H9 (cell line): Measurements from ENCODE around the gene MTX3. TPM values are rescaled to one million over a fixed set of nuclear protein-coding genes. Genes with fewer than 3 reads are reported as not detected.

Experiments used
- DNase-seq: peaks from one replicate; pipeline ENCODE4 v3.0.0-alpha.2; 2017
- H2AFZ ChIP-seq: one replicate; pipeline ENCODE4 v1.6.1; 2013; ENCODE audit warnings: mild to moderate bottlenecking, low read length, control low read depth, moderate library complexity
- H2AK5ac ChIP-seq: 2 replicates; pipeline ENCODE4 v1.6.1; 2013; ENCODE audit warnings: low read length, control low read depth, mixed read lengths; ENCODE audit not compliant: insufficient read length
- H2BK120ac ChIP-seq: one replicate; pipeline ENCODE4 v1.6.1; 2013; ENCODE audit warnings: low read depth, mild to moderate bottlenecking, low read length, control low read depth, inconsistent platforms; ENCODE audit not compliant: poor library complexity, severe bottlenecking
- H2BK12ac ChIP-seq: 2 replicates; pipeline ENCODE4 v1.6.1; 2013; ENCODE audit warnings: low read length, control low read depth, mixed read lengths, low read depth; ENCODE audit not compliant: insufficient read length
- H2BK15ac ChIP-seq: 2 replicates; pipeline ENCODE4 v1.6.1; 2013; ENCODE audit warnings: low read depth, low read length, control low read depth
- H2BK20ac ChIP-seq: one replicate; pipeline ENCODE4 v1.6.1; 2013; ENCODE audit warnings: low read depth, mild to moderate bottlenecking, low read length, control low read depth, inconsistent platforms; ENCODE audit not compliant: poor library complexity, severe bottlenecking
- H2BK5ac ChIP-seq: 2 replicates; pipeline ENCODE4 v1.6.1; 2013; ENCODE audit warnings: low read length, control low read depth, mixed read lengths; ENCODE audit not compliant: insufficient read length
- H3K14ac ChIP-seq: 2 replicates; pipeline ENCODE4 v1.6.1; 2013; ENCODE audit warnings: low read length, control low read depth; ENCODE audit not compliant: insufficient read depth
- H3K18ac ChIP-seq: 2 replicates; pipeline ENCODE4 v1.6.1; 2013; ENCODE audit warnings: low read depth, mild to moderate bottlenecking, mixed read lengths, low read length, control low read depth; ENCODE audit not compliant: insufficient read length
- H3K23ac ChIP-seq: 2 replicates; pipeline ENCODE4 v1.6.1; 2013; ENCODE audit warnings: low read length, control low read depth, mixed read lengths, low read depth; ENCODE audit not compliant: insufficient read length
- H3K23me2 ChIP-seq: 2 replicates; pipeline ENCODE4 v1.6.1; 2013; ENCODE audit warnings: low read depth, mild to moderate bottlenecking, mixed read lengths, low read length, control low read depth; ENCODE audit not compliant: insufficient read length, poor library complexity, severe bottlenecking
- H3K27ac ChIP-seq: 2 replicates; pipeline ENCODE4 v1.5.1; 2013; ENCODE audit warnings: low read length, control low read depth, mixed read lengths, low read depth; ENCODE audit not compliant: insufficient read length
- H3K27me3 ChIP-seq: 2 replicates; pipeline ENCODE4 v1.6.1; 2013; ENCODE audit warnings: low read length, control low read depth, inconsistent platforms; ENCODE audit not compliant: insufficient read depth
- H3K4ac ChIP-seq: 2 replicates; pipeline ENCODE4 v1.6.1; 2013; ENCODE audit warnings: low read depth, mild to moderate bottlenecking, control low read depth, inconsistent platforms, low read length, moderate library complexity
- H3K4me1 ChIP-seq: 2 replicates; pipeline ENCODE4 v1.6.1; 2013; ENCODE audit warnings: low read length, control low read depth, inconsistent platforms; ENCODE audit not compliant: insufficient read depth
- H3K4me2 ChIP-seq: 2 replicates; pipeline ENCODE4 v1.6.1; 2013; ENCODE audit warnings: low read length, control low read depth, mixed read lengths; ENCODE audit not compliant: insufficient read length, insufficient read depth
- H3K56ac ChIP-seq: 2 replicates; pipeline ENCODE4 v1.6.1; 2013; ENCODE audit warnings: low read depth, mild to moderate bottlenecking, mixed read lengths, low read length, control low read depth; ENCODE audit not compliant: insufficient read length
- H3K79me1 ChIP-seq: 2 replicates; pipeline ENCODE4 v1.6.1; 2013; ENCODE audit warnings: low read depth, mild to moderate bottlenecking, moderate library complexity, low read length, control low read depth, inconsistent platforms; ENCODE audit not compliant: insufficient read depth, poor library complexity, severe bottlenecking
- H3K79me2 ChIP-seq: 2 replicates; pipeline ENCODE4 v1.6.1; 2013; ENCODE audit warnings: low read length, control low read depth, inconsistent platforms; ENCODE audit not compliant: insufficient read depth
- H3K9ac ChIP-seq: 2 replicates; pipeline ENCODE4 v1.6.1; 2013; ENCODE audit warnings: low read length, control low read depth, mixed read lengths; ENCODE audit not compliant: insufficient read length; ENCODE audit errors: extremely low read depth
- H3K9me3 ChIP-seq: one replicate; pipeline ENCODE4 v1.6.1; 2013; ENCODE audit warnings: low read depth, low read length, inconsistent platforms; ENCODE audit not compliant: control insufficient read depth
- H3T11ph ChIP-seq: one replicate; pipeline ENCODE4 v1.6.1; 2013; ENCODE audit warnings: mild to moderate bottlenecking, low read length, control low read depth, inconsistent platforms
- H4K20me1 ChIP-seq: one replicate; pipeline ENCODE4 v1.6.1; 2013; ENCODE audit not compliant: control insufficient read depth, insufficient read length, insufficient read depth
- H4K5ac ChIP-seq: 2 replicates; pipeline ENCODE4 v1.6.1; 2013; ENCODE audit warnings: low read depth, mild to moderate bottlenecking, mixed read lengths, low read length, control low read depth; ENCODE audit not compliant: insufficient read length
- H4K8ac ChIP-seq: replicated peaks from 2 replicates; pipeline ENCODE4 v1.6.1; 2013; ENCODE audit warnings: low read length, control low read depth, mixed read lengths, low read depth; ENCODE audit not compliant: insufficient read length
- H4K91ac ChIP-seq: 2 replicates; pipeline ENCODE4 v1.6.1; 2013; ENCODE audit warnings: low read depth, mild to moderate bottlenecking, moderate library complexity, mixed read lengths, low read length, control low read depth; ENCODE audit not compliant: insufficient read length
- H3K27ac Mint-ChIP-seq, 3 experiments: 2 replicates in 2 of 3; 3 replicates in 1 of 3; pipeline ENCODE4 v1.8.0; 2020 to 2021; ENCODE audit warnings: mixed read lengths in 3 of 3, mild to moderate bottlenecking in 1 of 3, moderate library complexity in 1 of 3
- H3K27me3 Mint-ChIP-seq: 2 replicates; pipeline ENCODE4 v1.8.0; 2021; ENCODE audit warnings: low read depth, mild to moderate bottlenecking, moderate library complexity, mixed read lengths
- H3K36me3 Mint-ChIP-seq, 3 experiments: 2 replicates in 2 of 3; 3 replicates in 1 of 3; pipeline ENCODE4 v1.8.0; 2020 to 2021; ENCODE audit warnings: low read depth in 3 of 3, mixed read lengths in 3 of 3; ENCODE audit not compliant: insufficient read depth in 1 of 3
- H3K4me1 Mint-ChIP-seq, 2 experiments: 2 replicates each; pipeline ENCODE4 v1.8.0; 2020; ENCODE audit warnings: mixed read lengths in 2 of 2
- H3K4me3 Mint-ChIP-seq, 2 experiments: 2 replicates in 1 of 2; 3 replicates in 1 of 2; pipeline ENCODE4 v1.8.0; 2020 to 2021; ENCODE audit warnings: mild to moderate bottlenecking in 2 of 2, mixed read lengths in 2 of 2, moderate library complexity in 1 of 2
- H3K9me3 Mint-ChIP-seq, 2 experiments: 2 replicates in 1 of 2; 3 replicates in 1 of 2; pipeline ENCODE4 v1.8.0; 2020; ENCODE audit warnings: mild to moderate bottlenecking in 2 of 2, mixed read lengths in 2 of 2, moderate library complexity in 1 of 2
- CTCF ChIP-seq: fragments of 200-600 bp; sonication (generic); conservative IDR thresholded peaks from 3 replicates; pipeline ENCODE4 v1.8.0; 2021; ENCODE audit warnings: antibody characterized with exemption, mild to moderate bottlenecking
- WGBS: extraction: QIAGEN DNeasy Blood & Tissue Kit; methylation state at CpG from one replicate; pipeline ENCODE4 v1.1.7; 2013; ENCODE audit warnings: missing lambda C conversion rate, low lambda C conversion rate, mixed read lengths; ENCODE audit not compliant: insufficient read length; ENCODE audit errors: extremely low coverage; 5-methylcytosine and 5-hydroxymethylcytosine counted together
- total RNA-seq: library from RNA; stranded (reverse); gene quantifications from 2 replicates; pipeline ENCODE4 v1.2.1, GENCODE V29; 2021

The MTX3 gene
- total RNA-seq, 1 experiment from 2014 or later: 24.1 TPM

GRCh38 chr5:80034962-80035821 lies 44.1 kb upstream of the MTX3 start, which contains the start of gene THBS4:
Gene THBS4, plus strand, starts transcription at chr5:80035348. Its CDS starts 190 bp downstream, at chr5:80035538.
- peaks cover 5% of the 10 kb centered on the region for H3K23me2 ChIP-seq
- Mint-ChIP-seq H3K27me3 (peaks cover 48% of the 10 kb centered on the region), H3K4me3 (peak within 1 kb of the TSS; percentile 85 to 93), H3K9me3 (no peaks in the 10 kb centered on the region), H3K4me1 (peaks cover 14 to 19% of the 10 kb centered on the region in 2 experiments), H3K36me3 (no peaks in the 10 kb centered on the region), H3K27ac (no peak within 1 kb of the TSS; a peak in 1 of 7 replicates)
- H3K9me3 ChIP-seq: no peaks in the 10 kb centered on the region
- no peak within 1 kb of the TSS for H2AK5ac ChIP-seq
- H2BK20ac ChIP-seq: no peak within 1 kb of the TSS
- H2BK15ac ChIP-seq: no peak within 1 kb of the TSS
- H4K20me1 ChIP-seq: no peaks in the 10 kb centered on the region
- DNase-seq: peak; percentile 52
- H2BK120ac ChIP-seq: no peak within 1 kb of the TSS
- no peak within 1 kb of the TSS for H3K27ac ChIP-seq
- H3K23ac ChIP-seq: no peak within 1 kb of the TSS
- TF ChIP-seq CTCF: no peak
- H2BK5ac ChIP-seq: no peak within 1 kb of the TSS
- H4K91ac ChIP-seq: no peak within 1 kb of the TSS
- H2AFZ ChIP-seq: peak within 1 kb of the TSS; percentile 66
- no peaks in the 10 kb centered on the region for H3K79me2 ChIP-seq
- peak within 1 kb of the TSS; percentile 78 for H3K4me2 ChIP-seq
- peaks cover 5% of the 10 kb centered on the region; the same call in 1 of the 2 replicates for H3K4me1 ChIP-seq
- no peak within 1 kb of the TSS for H4K8ac ChIP-seq
- H3T11ph ChIP-seq: no peak within 1 kb of the TSS
- H3K79me1 ChIP-seq: no peaks in the 10 kb centered on the region
- WGBS: no CpG with 5 or more reads among the region's 76 CpGs
- H3K14ac ChIP-seq: peak within 1 kb of the TSS; percentile 60; the same call in 1 of the 2 replicates
- peaks cover 16% of the 10 kb centered on the region; the same call in 1 of the 2 replicates for H3K27me3 ChIP-seq
- H2BK12ac ChIP-seq: no peak within 1 kb of the TSS
- H3K56ac ChIP-seq: no peak within 1 kb of the TSS
- H3K18ac ChIP-seq: no peak within 1 kb of the TSS
- no peak within 1 kb of the TSS for H4K5ac ChIP-seq
- H3K4ac ChIP-seq: no peak within 1 kb of the TSS
- peak within 1 kb of the TSS; percentile 30 for H3K9ac ChIP-seq
